DMS53 (cell line): ENCODE measurements around the gene NEU1.
"Not testable (repeated sequence)": the region's sequence is repeated elsewhere in the genome, so short reads cannot be mapped to it uniquely, and the experiment has no call there.

ENCODE experiments used
- DNase-seq: peaks from one replicate; lab custom pipeline; 2025; lab: John Stamatoyannopoulos, UW

Gene NEU1

GRCh38 chr6:31817929-31818511, 44.6 kb downstream of the NEU1 start:
- DNase-seq, result not testable (repeated sequence)

GRCh38 chr6:31817133-31817928, 45.3 kb downstream of the NEU1 start:
- DNase-seq, result not testable (repeated sequence)

GRCh38 chr6:31815025-31815838, 47.4 kb downstream of the NEU1 start, which contains the start of the genes HSPA1A and HSPA1L:
Gene HSPA1A (plus strand): TSS chr6:31815543. CDS start chr6:31815757, 214 bp downstream.
Gene HSPA1L (minus strand): TSS chr6:31815283. CDS start chr6:31811972, 3,311 bp downstream.
- DNase-seq, result peak; percentile 97

GRCh38 chr6:31814677-31815024, 48.0 kb downstream of the NEU1 start:
- peak; percentile 97 for DNase-seq

- DNase-seq, result no peak
These were observed 49.2 kb downstream of the NEU1 start for GRCh38 chr6:31813465-31813849.

GRCh38 chr6:31811645-31812044, 51.0 kb downstream of the NEU1 start:
- no peak for DNase-seq

- not testable (repeated sequence) for DNase-seq
These were observed 54.0 kb downstream of the NEU1 start for GRCh38 chr6:31808599-31808998.
